ENCODE results near the gene ZBTB7C.

DNA sequence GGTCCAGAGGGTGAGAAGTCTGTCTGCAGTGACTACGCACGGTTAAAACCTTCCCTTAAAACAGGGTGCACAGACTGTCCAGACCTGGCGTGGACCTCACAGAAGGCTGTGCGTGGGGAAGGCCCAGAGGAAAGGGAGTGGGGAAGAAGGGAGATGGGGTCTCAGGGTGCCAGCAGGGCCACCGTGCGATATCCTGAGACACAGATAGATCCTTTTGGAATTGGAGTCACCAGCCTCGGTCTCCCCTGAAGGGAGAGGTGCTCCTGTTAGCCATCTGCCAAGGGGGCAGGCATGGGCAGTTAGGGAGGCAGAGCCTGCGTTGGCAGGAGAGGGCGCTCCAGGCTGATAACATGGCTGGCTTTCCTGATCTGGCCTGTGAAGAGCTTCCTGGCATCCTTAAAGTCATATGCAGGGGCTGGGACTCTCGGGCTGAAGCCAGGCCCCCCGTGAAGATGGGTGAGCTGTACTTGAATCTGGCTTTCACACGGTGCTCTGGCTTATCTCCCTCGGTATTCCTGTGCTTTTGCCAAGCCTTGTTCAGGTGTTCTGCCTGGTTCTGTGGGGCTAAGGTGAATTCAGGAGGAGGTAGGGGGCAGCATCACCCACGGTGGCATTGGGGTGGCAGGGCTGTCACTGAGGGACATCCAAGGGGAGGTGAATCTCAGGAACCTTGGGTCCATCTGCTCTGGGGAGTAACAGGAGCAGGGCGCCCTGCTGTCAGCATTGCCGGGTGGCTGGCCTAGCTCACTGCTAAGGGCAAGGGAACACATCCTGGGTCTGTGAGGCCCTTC is 371.5 kb downstream of the ZBTB7C start:
- TF ChIP-seq ZNF274 (IDR thresholded peaks at IDR 0.05; ENCODE audit: low read depth, low read length), result no peak
- TF ChIP-seq YY1 (IDR thresholded peaks at IDR 0.05; ENCODE audit: insufficient read depth, insufficient read length), result no peak

Measured in NT2/D1 (cell line).